ENCODE measurements around the gene GPR62. TPM values are rescaled to one million over a fixed set of nuclear protein-coding genes. Genes with fewer than 3 reads are reported as not detected.

Gene GPR62
- total RNA-seq, 2 donors from 2014 or later: not detected

DNA sequence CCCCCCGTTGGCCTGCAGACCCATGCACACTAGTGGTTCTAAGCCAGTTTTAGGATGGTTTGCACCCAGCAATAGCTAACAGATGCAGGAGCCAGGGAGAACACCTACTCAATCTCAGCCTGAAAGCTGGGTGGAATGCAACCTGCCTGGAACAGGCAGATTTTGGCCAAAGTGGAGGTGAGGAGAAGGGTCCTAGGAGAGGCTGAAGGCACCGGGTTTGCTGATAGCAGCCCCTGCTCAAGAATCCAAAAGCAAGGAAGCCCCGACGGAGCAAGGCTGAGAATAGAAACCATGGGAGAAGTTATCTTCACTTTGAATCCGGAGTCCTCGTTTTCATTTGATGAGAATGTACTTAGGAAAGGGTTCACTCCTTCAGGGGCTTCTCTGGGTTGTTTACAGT lies 23.4 kb upstream of the GPR62 start:
- no peak for DNase-seq
- TF ChIP-seq, protein P1, sequence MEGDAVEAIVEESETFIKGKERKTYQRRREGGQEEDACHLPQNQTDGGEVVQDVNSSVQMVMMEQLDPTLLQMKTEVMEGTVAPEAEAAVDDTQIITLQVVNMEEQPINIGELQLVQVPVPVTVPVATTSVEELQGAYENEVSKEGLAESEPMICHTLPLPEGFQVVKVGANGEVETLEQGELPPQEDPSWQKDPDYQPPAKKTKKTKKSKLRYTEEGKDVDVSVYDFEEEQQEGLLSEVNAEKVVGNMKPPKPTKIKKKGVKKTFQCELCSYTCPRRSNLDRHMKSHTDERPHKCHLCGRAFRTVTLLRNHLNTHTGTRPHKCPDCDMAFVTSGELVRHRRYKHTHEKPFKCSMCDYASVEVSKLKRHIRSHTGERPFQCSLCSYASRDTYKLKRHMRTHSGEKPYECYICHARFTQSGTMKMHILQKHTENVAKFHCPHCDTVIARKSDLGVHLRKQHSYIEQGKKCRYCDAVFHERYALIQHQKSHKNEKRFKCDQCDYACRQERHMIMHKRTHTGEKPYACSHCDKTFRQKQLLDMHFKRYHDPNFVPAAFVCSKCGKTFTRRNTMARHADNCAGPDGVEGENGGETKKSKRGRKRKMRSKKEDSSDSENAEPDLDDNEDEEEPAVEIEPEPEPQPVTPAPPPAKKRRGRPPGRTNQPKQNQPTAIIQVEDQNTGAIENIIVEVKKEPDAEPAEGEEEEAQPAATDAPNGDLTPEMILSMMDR (IDR thresholded peaks at IDR 0.05): no peak
- TF ChIP-seq POLR2A (IDR thresholded peaks at IDR 0.05): no peak
- Histone ChIP-seq H3K36me3 (replicated peaks in 1 of 2; ENCODE audit: insufficient read depth in 1 of 2, low read depth in 2 of 2) (peaks cover 9 to 18% of the 10 kb centered on the region in 2 donors), H3K4me1 (no peaks in the 10 kb centered on the region), H3K4me3 (no peak overlapping the region), H3K27me3 (no peaks in the 10 kb centered on the region), H3K9me3 (no peaks in the 10 kb centered on the region), H3K27ac (no peak overlapping the region)
- no peak for ATAC-seq
- WGBS, 2 donors: 84 to 86% methylated on average over 6 of the region's 6 CpGs
- intact Hi-C loops (cut with DNase I): no loop called here

GRCh38 chr3:51932471-51933370 lies 22.5 kb upstream of the GPR62 start:
- peaks cover 9 to 22% of the 10 kb centered on the region in 2 donors for H3K36me3 ChIP-seq (replicated peaks in 1 of 2; ENCODE audit: insufficient read depth in 1 of 2, low read depth in 2 of 2)
- no peak overlapping the region for H3K27ac ChIP-seq
- WGBS, 2 donors: 94 to 100% methylated on average over 9 to 15 of the region's 15 CpGs
- ATAC-seq (no peak), DNase-seq (no peak)
- no peak for TF ChIP-seq POLR2A (IDR thresholded peaks at IDR 0.05)
- TF ChIP-seq, protein P1 (IDR thresholded peaks at IDR 0.05): no peak
- intact Hi-C loops (cut with DNase I): no loop called here
- no peaks in the 10 kb centered on the region for H3K4me1 ChIP-seq
- no peaks in the 10 kb centered on the region for H3K9me3 ChIP-seq
- H3K27me3 ChIP-seq: no peaks in the 10 kb centered on the region
- H3K4me3 ChIP-seq: no peak overlapping the region

DNA sequence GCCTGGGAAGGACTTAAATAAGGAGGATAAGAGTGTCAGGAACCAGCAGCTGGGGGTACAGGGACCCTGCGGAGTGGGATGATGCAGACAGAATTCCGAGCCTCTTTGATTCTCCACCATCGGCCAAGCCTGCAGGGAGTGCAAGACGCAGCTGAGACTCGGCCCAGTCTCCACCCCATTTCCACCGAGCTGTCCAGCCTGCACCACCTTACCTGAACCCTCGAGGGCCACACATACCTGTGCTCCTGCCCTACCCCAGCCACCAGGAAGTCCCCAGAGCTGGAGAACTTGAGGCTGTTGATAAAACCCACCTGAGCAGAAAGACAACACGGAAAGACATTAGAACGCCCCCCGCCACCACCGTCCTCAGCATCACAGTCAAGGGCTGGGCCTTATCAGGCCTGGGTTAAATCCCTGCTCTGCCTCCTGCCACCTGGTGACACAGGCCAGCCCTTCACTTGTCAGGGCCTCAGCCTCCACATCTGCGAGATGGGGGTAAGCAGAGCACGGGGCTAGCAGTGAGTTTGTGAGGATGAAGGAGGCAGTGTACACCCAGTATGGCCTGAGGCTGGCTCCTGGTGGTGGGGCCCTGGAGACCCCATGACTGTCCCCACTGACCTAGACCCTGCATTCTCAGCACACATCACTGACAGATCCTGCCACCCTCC lies 21.6 kb upstream of the GPR62 start:
- ATAC-seq (no peak), DNase-seq (no peak)
- no peaks in the 10 kb centered on the region for H3K9me3 ChIP-seq
- no peaks in the 10 kb centered on the region for H3K4me1 ChIP-seq
- intact Hi-C loops (cut with DNase I): no loop called here
- H3K27ac ChIP-seq: no peak overlapping the region
- WGBS, 2 donors: 92 to 93% methylated on average over 11 to 13 of the region's 13 CpGs
- peaks cover 9 to 24% of the 10 kb centered on the region in 2 donors for H3K36me3 ChIP-seq (replicated peaks in 1 of 2; ENCODE audit: insufficient read depth in 1 of 2, low read depth in 2 of 2)
- no peaks in the 10 kb centered on the region for H3K27me3 ChIP-seq
- TF ChIP-seq POLR2A (IDR thresholded peaks at IDR 0.05): no peak
- TF ChIP-seq, protein P1 (IDR thresholded peaks at IDR 0.05): no peak
- H3K4me3 ChIP-seq: no peak overlapping the region

DNA sequence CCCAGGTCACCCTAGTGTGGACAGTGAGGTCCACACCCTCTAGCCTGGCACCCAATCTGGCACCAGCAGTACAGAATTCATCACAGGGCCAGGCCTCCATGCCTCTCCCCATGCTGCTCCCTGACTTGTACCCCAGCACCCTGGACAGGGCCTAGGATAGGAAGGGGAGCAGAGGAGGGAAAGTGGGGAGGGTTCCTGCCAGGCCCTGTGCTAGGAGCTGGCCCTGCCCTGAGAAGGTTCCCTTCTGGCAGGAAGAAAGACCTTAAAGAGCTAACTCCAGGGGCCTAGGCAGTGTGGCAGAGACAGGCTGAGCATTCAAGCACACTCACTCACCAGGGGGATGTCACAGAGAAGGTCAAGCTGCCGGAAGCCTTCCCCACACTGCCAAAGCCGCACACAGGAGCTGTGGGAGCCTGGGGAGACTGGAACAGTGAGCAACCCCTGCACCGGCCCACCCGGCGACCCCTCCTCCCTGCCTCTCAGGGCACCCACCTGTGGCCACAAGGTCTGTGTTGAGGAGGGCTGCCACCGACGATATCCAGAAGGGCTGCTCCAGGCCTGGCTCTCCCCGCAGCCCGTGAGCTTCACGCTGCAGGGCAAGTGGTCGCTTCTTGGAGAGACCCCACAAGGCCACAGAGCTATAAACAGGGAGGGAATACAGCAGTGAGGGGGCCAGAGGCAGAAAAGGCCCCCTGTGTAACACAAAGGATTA lies 20.9 kb upstream of the GPR62 start:
- no peak overlapping the region for H3K27ac ChIP-seq
- no peaks in the 10 kb centered on the region for H3K4me1 ChIP-seq
- no peaks in the 10 kb centered on the region for H3K27me3 ChIP-seq
- intact Hi-C loops (cut with DNase I): no loop called here
- DNase-seq: no peak
- WGBS, 2 donors: 92% methylated on average over 11 of the region's 11 CpGs; no CpG with 5 or more reads in 1 of the 2 donors
- ATAC-seq: no peak
- H3K4me3 ChIP-seq: no peak overlapping the region
- no peak for TF ChIP-seq POLR2A (IDR thresholded peaks at IDR 0.05)
- TF ChIP-seq, protein P1 (IDR thresholded peaks at IDR 0.05): no peak
- peaks cover 9 to 24% of the 10 kb centered on the region in 2 donors for H3K36me3 ChIP-seq (replicated peaks in 1 of 2; ENCODE audit: insufficient read depth in 1 of 2, low read depth in 2 of 2)
- no peaks in the 10 kb centered on the region for H3K9me3 ChIP-seq
